WERI-Rb-1 (cell line): ENCODE measurements around the gene TMEM217.
"Not testable (repeated sequence)": the region's sequence is repeated elsewhere in the genome, so short reads cannot be mapped to it uniquely, and the experiment has no call there.

Source experiments
- DNase-seq: peaks from one replicate; pipeline ENCODE4 v3.0.0-alpha.2; 2020
- H3K27ac ChIP-seq: fragments of 250-450 bp; sonication (Bioruptor Pico); 2 replicates; pipeline ENCODE4 v1.5.1; 2020; ENCODE audit warnings: mild to moderate bottlenecking, moderate library complexity
- H3K27me3 ChIP-seq: fragments of 250-450 bp; sonication (Bioruptor Pico); 2 replicates; pipeline ENCODE4 v1.5.1; 2021; ENCODE audit warnings: mild to moderate bottlenecking, low read depth, moderate library complexity; ENCODE audit not compliant: insufficient read depth, severe bottlenecking
- H3K36me3 ChIP-seq: fragments of 250-450 bp; sonication (Bioruptor Pico); 2 replicates; pipeline ENCODE4 v1.5.1; 2020; ENCODE audit warnings: mild to moderate bottlenecking, moderate library complexity
- H3K4me3 ChIP-seq: 2 replicates; pipeline ENCODE4 v1.5.1; 2011; ENCODE audit warnings: low read depth, mild to moderate bottlenecking, control low read depth, low read length
- H3K9me3 ChIP-seq: fragments of 250-450 bp; sonication (Bioruptor Pico); 2 replicates; pipeline ENCODE4 v1.5.1; 2021; ENCODE audit warnings: mild to moderate bottlenecking, moderate library complexity; ENCODE audit not compliant: severe bottlenecking
- TF ChIP-seq, protein P1 (sequence below): IDR thresholded peaks from 2 replicates; pipeline ENCODE4 v1.5.1; 2011; ENCODE audit warnings: low read depth, mild to moderate bottlenecking, control low read depth, inconsistent platforms, low read length

TMEM217 gene

DNA sequence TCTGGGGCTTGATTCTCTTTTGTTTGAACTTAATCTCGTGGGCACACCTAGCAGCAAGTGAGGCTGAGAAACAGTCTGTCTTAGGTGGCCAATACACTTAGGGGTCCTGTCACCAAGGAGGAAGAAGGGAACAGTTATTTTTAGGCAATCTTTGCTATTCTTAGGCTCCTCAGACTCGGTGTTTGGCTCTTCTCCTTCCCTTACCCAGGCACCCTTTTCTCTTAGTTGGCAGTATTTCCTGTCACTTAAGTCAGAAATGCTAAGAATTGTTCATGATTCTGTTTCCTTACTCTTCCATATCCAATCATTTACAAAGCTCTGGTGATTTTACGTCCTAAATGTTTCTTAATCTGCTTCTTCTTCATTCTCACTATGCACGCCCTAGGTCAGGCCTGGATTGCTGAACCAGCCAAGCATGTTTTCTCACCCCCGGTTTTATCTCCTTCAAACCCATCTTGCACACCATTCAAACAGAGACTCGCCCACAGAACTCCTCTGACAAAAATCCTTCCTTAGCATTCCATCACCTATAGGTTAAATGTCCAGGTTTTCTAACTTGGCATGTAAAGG, 45.2 kb upstream of the TMEM217 start:
- H3K27me3 ChIP-seq, result no peaks in the 10 kb centered on the region
- H3K27ac ChIP-seq, result no peak overlapping the region
- peaks cover 33% of the 10 kb centered on the region for H3K36me3 ChIP-seq
- H3K9me3 ChIP-seq, result no peaks in the 10 kb centered on the region
- no peak for DNase-seq
- TF ChIP-seq, protein P1, sequence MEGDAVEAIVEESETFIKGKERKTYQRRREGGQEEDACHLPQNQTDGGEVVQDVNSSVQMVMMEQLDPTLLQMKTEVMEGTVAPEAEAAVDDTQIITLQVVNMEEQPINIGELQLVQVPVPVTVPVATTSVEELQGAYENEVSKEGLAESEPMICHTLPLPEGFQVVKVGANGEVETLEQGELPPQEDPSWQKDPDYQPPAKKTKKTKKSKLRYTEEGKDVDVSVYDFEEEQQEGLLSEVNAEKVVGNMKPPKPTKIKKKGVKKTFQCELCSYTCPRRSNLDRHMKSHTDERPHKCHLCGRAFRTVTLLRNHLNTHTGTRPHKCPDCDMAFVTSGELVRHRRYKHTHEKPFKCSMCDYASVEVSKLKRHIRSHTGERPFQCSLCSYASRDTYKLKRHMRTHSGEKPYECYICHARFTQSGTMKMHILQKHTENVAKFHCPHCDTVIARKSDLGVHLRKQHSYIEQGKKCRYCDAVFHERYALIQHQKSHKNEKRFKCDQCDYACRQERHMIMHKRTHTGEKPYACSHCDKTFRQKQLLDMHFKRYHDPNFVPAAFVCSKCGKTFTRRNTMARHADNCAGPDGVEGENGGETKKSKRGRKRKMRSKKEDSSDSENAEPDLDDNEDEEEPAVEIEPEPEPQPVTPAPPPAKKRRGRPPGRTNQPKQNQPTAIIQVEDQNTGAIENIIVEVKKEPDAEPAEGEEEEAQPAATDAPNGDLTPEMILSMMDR, result no peak
- H3K4me3 ChIP-seq, result no peak overlapping the region

DNA sequence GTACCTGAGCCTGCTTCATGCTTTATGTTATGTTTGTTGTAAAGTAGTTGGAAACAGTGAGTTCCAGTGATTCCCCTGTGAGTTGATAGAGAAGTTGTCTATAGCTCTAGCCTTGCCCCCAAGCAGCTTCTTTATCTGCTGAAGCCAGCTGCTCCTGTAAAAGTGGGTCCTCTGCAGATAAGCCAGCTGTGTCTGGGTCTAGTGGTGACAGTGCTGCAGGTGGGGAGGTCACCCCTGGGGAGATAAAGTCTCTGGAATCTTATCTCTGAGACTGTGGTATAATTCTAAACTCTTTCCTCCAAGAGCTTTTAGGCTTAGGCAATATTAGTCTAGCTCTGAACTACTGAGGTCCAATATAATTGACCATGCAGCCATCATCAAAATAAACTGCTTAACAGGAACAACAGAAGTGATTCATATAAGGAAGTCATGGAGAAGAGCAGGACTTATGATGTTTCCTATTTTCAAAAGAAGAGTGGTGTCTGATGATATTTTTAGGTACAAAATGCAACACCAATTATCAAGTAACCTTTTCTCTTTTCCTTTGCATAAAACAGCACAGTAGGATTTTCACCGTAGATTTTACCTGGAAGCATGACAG, 44.2 kb upstream of the TMEM217 start:
- Histone ChIP-seq H3K27ac (no peak overlapping the region), H3K27me3 (no peaks in the 10 kb centered on the region), H3K4me3 (no peak overlapping the region), H3K36me3 (peaks cover 40% of the 10 kb centered on the region), H3K9me3 (no peaks in the 10 kb centered on the region)
- DNase-seq, result no peak
- TF ChIP-seq, protein P1, result no peak

DNA sequence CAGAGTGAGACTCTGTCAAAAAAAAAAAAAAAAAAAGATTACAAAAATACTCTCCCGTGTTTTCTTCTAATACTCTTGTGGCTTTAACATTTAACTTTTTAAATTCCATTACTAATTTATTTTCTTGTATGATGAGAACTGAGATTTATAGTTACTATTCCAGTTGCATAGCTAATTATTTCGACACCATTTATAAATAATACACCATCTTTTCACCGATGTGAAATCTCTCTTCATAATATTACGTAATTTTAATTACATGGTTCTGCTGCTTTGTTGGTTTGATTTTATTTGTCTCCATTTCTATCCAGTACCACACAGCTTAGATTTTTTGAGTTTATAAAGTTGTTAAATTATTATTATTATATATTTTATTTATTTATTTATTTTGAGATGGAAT, 42.0 kb upstream of the TMEM217 start:
- no peaks in the 10 kb centered on the region for H3K9me3 ChIP-seq
- H3K4me3 ChIP-seq, result no peak overlapping the region
- H3K36me3 ChIP-seq, result peaks cover 54% of the 10 kb centered on the region
- TF ChIP-seq, protein P1, result no peak
- no peak for DNase-seq
- no peak overlapping the region for H3K27ac ChIP-seq
- H3K27me3 ChIP-seq, result no peaks in the 10 kb centered on the region

DNA sequence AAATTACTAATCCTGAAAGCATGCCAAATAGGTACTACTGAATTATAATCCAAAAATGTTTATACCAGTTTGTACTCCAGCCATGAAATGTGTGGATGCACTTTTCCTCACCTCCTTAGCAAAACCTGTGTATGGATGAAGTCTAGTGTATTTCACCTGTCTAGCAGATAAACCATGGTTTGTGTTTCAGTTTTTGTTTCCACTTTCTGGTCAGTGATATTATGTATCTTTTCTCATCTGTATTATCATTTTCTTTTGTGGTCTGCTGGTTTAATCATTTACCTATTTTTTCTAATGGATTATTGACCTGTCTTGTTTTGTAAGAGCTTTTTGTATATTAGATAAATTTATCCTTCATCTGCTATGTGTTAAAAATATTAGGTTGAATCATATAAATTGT, 41.0 kb upstream of the TMEM217 start:
- Histone ChIP-seq H3K36me3 (peaks cover 59% of the 10 kb centered on the region), H3K27ac (no peak overlapping the region), H3K4me3 (no peak overlapping the region), H3K27me3 (no peaks in the 10 kb centered on the region), H3K9me3 (no peaks in the 10 kb centered on the region)
- no peak for DNase-seq
- TF ChIP-seq, protein P1, result no peak

DNA sequence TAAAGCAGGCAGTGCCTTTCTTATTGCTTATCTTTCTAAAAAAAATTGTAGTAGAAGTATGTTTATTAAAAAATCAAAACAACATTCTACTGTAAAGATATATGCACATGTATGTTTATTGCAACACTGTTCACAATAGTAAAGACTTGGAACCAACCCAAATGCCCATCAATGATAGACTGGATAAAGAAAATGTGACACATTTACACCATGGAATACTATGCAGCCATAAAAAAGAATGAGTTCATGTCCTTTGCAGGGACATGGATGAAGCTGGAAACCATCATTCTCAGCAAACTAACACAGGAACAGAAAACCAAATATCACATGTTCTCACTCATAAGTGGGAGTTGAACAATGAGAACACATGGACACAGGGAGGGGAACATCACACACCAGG, 39.7 kb upstream of the TMEM217 start:
- H3K9me3 ChIP-seq, H3K27ac ChIP-seq, H3K27me3 ChIP-seq, DNase-seq, H3K4me3 ChIP-seq: not testable (repeated sequence)
- peaks cover 59% of the 10 kb centered on the region for H3K36me3 ChIP-seq

DNA sequence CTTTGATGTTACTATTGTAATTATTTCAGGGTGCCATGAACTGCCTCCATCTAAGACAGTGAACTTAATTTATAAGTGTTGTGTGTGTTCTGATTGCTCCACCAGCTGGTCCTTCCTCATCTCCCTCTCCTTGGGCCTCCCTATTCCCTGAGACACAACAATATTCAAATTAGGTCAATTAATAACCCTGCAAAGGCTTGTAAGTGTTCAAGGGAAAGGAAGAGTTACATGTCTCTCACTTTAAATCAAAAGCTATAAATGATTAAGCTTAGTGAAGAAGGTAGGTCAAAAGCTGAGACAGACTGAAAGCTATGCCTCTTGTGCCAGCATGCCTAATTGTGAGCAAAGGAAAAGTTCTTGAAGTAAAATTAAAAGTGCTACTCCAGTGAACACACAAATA, 35.5 kb upstream of the TMEM217 start:
- TF ChIP-seq, protein P1, result no peak
- H3K9me3 ChIP-seq, result no peaks in the 10 kb centered on the region
- no peaks in the 10 kb centered on the region for H3K27me3 ChIP-seq
- H3K36me3 ChIP-seq, result peaks cover 81% of the 10 kb centered on the region
- no peak for DNase-seq
- H3K4me3 ChIP-seq, result no peak overlapping the region
- no peak overlapping the region for H3K27ac ChIP-seq
